GM23338 (cell line): Measurements from ENCODE around the gene SMARCA5. TPM values are rescaled to one million over a fixed set of nuclear protein-coding genes. Genes with fewer than 3 reads are reported as not detected.
A peak's percentile ranks its signal among the peaks of the same experiment; 100 is the strongest.

Source experiments
- ATAC-seq: fragments of 200-7000 bp; cut with Tn5 transposase; 3 replicates; pipeline ENCODE4 v1.9.1; 2020
- DNase-seq: peaks from one replicate; pipeline ENCODE4 v3.0.0-alpha.2; 2015; ENCODE audit warnings: low spot score
- H2AFZ ChIP-seq: fragments of 200-600 bp; sonication (generic); 2 replicates; pipeline ENCODE4 v1.8.0; 2016; ENCODE audit warnings: antibody characterized with exemption, mild to moderate bottlenecking, moderate library complexity
- H3F3A ChIP-seq: fragments of 200-600 bp; sonication (generic); replicated peaks from 2 replicates; pipeline ENCODE4 v1.8.0; 2017; ENCODE audit warnings: antibody characterized with exemption, mixed run types, low read depth
- H3K27ac ChIP-seq: fragments of 200-600 bp; sonication (generic); 2 replicates; pipeline ENCODE4 v1.6.1; 2016; ENCODE audit warnings: low read depth
- H3K27me3 ChIP-seq: fragments of 200-600 bp; sonication (generic); 2 replicates; pipeline ENCODE4 v1.8.0; 2016; ENCODE audit warnings: mild to moderate bottlenecking, mixed run types, moderate library complexity; ENCODE audit not compliant: insufficient read depth
- H3K36me3 ChIP-seq: fragments of 200-600 bp; sonication (generic); 2 replicates; pipeline ENCODE4 v1.8.0; 2016; ENCODE audit warnings: mild to moderate bottlenecking; ENCODE audit not compliant: insufficient read depth
- H3K4me1 ChIP-seq: fragments of 200-600 bp; sonication (generic); 2 replicates; pipeline ENCODE4 v1.8.0; 2016; ENCODE audit warnings: mild to moderate bottlenecking, moderate library complexity; ENCODE audit not compliant: insufficient read depth
- H3K4me2 ChIP-seq: fragments of 200-600 bp; sonication (generic); 2 replicates; pipeline ENCODE4 v1.7.1; 2017; ENCODE audit warnings: mixed run types
- H3K4me3 ChIP-seq: fragments of 200-600 bp; sonication (generic); 2 replicates; pipeline ENCODE4 v1.6.1; 2016; ENCODE audit warnings: mixed run types
- H3K79me2 ChIP-seq: fragments of 200-600 bp; sonication (generic); replicated peaks from 2 replicates; pipeline ENCODE4 v1.8.0; 2017; ENCODE audit warnings: mild to moderate bottlenecking; ENCODE audit not compliant: insufficient read depth
- H3K9me2 ChIP-seq: fragments of 200-600 bp; sonication (generic); 2 replicates; pipeline ENCODE4 v1.8.0; 2017; ENCODE audit not compliant: insufficient read depth
- H4K20me1 ChIP-seq: fragments of 200-600 bp; sonication (generic); replicated peaks from 2 replicates; pipeline ENCODE4 v1.8.0; 2017; ENCODE audit warnings: mild to moderate bottlenecking; ENCODE audit not compliant: insufficient read depth
- H3K27ac Mint-ChIP-seq: 2 replicates; pipeline ENCODE4 v1.8.0; 2020; ENCODE audit warnings: inconsistent platforms, mild to moderate bottlenecking, moderate library complexity, mixed read lengths
- H3K27me3 Mint-ChIP-seq: 3 replicates; pipeline ENCODE4 v1.8.0; 2022; ENCODE audit warnings: low read depth, mild to moderate bottlenecking, moderate library complexity, mixed read lengths, inconsistent platforms; ENCODE audit not compliant: insufficient read depth, poor library complexity
- H3K36me3 Mint-ChIP-seq: 3 replicates; pipeline ENCODE4 v1.8.0; 2021; ENCODE audit warnings: low read depth, mild to moderate bottlenecking, inconsistent platforms, moderate library complexity, mixed read lengths
- H3K4me1 Mint-ChIP-seq: 3 replicates; pipeline ENCODE4 v1.8.0; 2020; ENCODE audit warnings: mild to moderate bottlenecking, inconsistent platforms, mixed read lengths
- H3K4me3 Mint-ChIP-seq: 3 replicates; pipeline ENCODE4 v1.8.0; 2021; ENCODE audit warnings: moderate library complexity, mild to moderate bottlenecking, inconsistent platforms, mixed read lengths
- H3K9me3 Mint-ChIP-seq: 3 replicates; pipeline ENCODE4 v1.8.0; 2020; ENCODE audit warnings: moderate library complexity, mild to moderate bottlenecking, inconsistent platforms, mixed read lengths
- CREB1 ChIP-seq: fragments of 250-450 bp; sonication (Bioruptor Pico); IDR thresholded peaks from 2 replicates; pipeline ENCODE4 v1.5.0; 2020; ENCODE audit warnings: low read depth, mild to moderate bottlenecking, moderate library complexity
- CTCF ChIP-seq, 2 experiments: fragments of 200-600 bp in 1 of 2; sonication (generic) in 1 of 2; conservative IDR thresholded peaks; 2 replicates each; pipeline versions ENCODE4 v1.5.1 to v1.6.1; 2016 to 2017; ENCODE audit warnings: antibody characterized with exemption in 2 of 2, low read depth in 2 of 2, mild to moderate bottlenecking in 2 of 2, moderate library complexity in 1 of 2
- STAT1 ChIP-seq: IDR thresholded peaks from one replicate; pipeline ENCODE4 v1.6.1; 2016; ENCODE audit warnings: antibody characterized with exemption; ENCODE audit not compliant: unreplicated experiment
- ZNF114 ChIP-seq: fragments of 250-450 bp; sonication (Bioruptor Pico); IDR thresholded peaks from 2 replicates; pipeline ENCODE4 v1.5.0; 2020; ENCODE audit warnings: mild to moderate bottlenecking, moderate library complexity
- ZNF331 ChIP-seq: fragments of 250-450 bp; sonication (Bioruptor Pico); IDR thresholded peaks from 2 replicates; pipeline ENCODE4 v1.5.0; 2020; ENCODE audit warnings: low read depth, mild to moderate bottlenecking, moderate library complexity
- ZNF462 ChIP-seq: fragments of 250-450 bp; sonication (Bioruptor Pico); IDR thresholded peaks from 2 replicates; pipeline ENCODE4 v1.5.0; 2020; ENCODE audit warnings: mild to moderate bottlenecking, moderate library complexity
- polyA plus RNA-seq: library from polyadenylated mRNA; unstranded; fragments of >200 nt; fragmentation: Nextera tagmentation; extraction: Ambion mirVana; gene quantifications from 2 replicates; pipeline ENCODE4 v1.2.1, GENCODE V29; 2016
- total RNA-seq: library from RNA; depleted of rRNA; stranded (reverse); fragments of >200 nt; shearing (Covaris generic); gene quantifications from 2 replicates; pipeline ENCODE4 v1.2.3, GENCODE V29; 2014

SMARCA5 gene
- total and polyA plus RNA-seq, 2 experiments from 2014 or later, result 101 to 103 TPM

GRCh38 chr4:143581331-143581946 lies 67.9 kb downstream of the SMARCA5 start (continued):
- TF ChIP-seq CTCF (conservative IDR thresholded peaks at IDR 0.05; ENCODE audit: low read depth in 2 of 2) (peak; percentile 34 to 68), CREB1 (CRISPR knock-in tag) (no peak), STAT1 (no peak), ZNF331 (CRISPR knock-in tag) (no peak), ZNF114 (CRISPR knock-in tag) (no peak)

GRCh38 chr4:143585548-143585947 lies 72.0 kb downstream of the SMARCA5 start:
- H3K36me3 ChIP-seq, result no peaks in the 10 kb centered on the region
- ATAC-seq, result no peak
- H3K4me3 ChIP-seq, result no peak overlapping the region
- Mint-ChIP-seq H3K9me3 (peaks cover 8% of the 10 kb centered on the region; the same call in 2 of the 3 replicates), H3K27me3 (no peaks in the 10 kb centered on the region), H3K27ac (no peak overlapping the region), H3K36me3 (no peaks in the 10 kb centered on the region), H3K4me1 (no peaks in the 10 kb centered on the region; the same call in 1 of the 3 replicates), H3K4me3 (no peak overlapping the region)
- no peaks in the 10 kb centered on the region for H3F3A ChIP-seq
- no peaks in the 10 kb centered on the region for H3K9me2 ChIP-seq
- no peak for DNase-seq
- H3K79me2 ChIP-seq, result no peaks in the 10 kb centered on the region
- H4K20me1 ChIP-seq, result no peaks in the 10 kb centered on the region
- H3K27ac ChIP-seq, result no peak overlapping the region
- no peaks in the 10 kb centered on the region for H3K27me3 ChIP-seq
- no peak overlapping the region for H3K4me2 ChIP-seq
- TF ChIP-seq ZNF114 (CRISPR knock-in tag) (no peak), ZNF462 (CRISPR knock-in tag) (no peak), CTCF (conservative IDR thresholded peaks at IDR 0.05; ENCODE audit: low read depth in 2 of 2) (no peak)
- no peak overlapping the region for H2AFZ ChIP-seq
- H3K4me1 ChIP-seq, result no peaks in the 10 kb centered on the region
